Cardiac septum (tissue), 1 donor: ENCODE measurements around the gene SLC16A5. TPM values are rescaled to one million over a fixed set of nuclear protein-coding genes. Genes with fewer than 3 reads are reported as not detected.
"Not testable (repeated sequence)": the region's sequence is repeated elsewhere in the genome, so short reads cannot be mapped to it uniquely, and the experiment has no call there.

ENCODE experiments used
- DNase-seq: peaks from one replicate; pipeline ENCODE4 v3.0.0-alpha.2; 2020; ENCODE audit warnings: low spot score
- intact Hi-C: fragments of 100-400 bp; cut with DNase I; formaldehyde crosslinking; loops from one replicate; pipeline ENCODE4 v1.14.0; 2022
- long read RNA-seq: library from polyadenylated mRNA; unstranded; transcript quantifications from one replicate; pipeline ENCODE4 v2.0.0, GENCODE V29; 2021
- total RNA-seq: library from RNA; stranded (reverse); fragmentation: NEBNext Ultra II Directional; extraction: Animal tissue kit (Norgen Biotek cat#: 25700); gene quantifications from one replicate; pipeline ENCODE4 v1.2.1, GENCODE V29; 2021
- donor health status: DM: no; HTN: no; CAD: no.

The SLC16A5 gene, protein sequence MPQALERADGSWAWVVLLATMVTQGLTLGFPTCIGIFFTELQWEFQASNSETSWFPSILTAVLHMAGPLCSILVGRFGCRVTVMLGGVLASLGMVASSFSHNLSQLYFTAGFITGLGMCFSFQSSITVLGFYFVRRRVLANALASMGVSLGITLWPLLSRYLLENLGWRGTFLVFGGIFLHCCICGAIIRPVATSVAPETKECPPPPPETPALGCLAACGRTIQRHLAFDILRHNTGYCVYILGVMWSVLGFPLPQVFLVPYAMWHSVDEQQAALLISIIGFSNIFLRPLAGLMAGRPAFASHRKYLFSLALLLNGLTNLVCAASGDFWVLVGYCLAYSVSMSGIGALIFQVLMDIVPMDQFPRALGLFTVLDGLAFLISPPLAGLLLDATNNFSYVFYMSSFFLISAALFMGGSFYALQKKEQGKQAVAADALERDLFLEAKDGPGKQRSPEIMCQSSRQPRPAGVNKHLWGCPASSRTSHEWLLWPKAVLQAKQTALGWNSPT
- total RNA-seq, result 22.7 TPM
- long read RNA-seq, transcript SLC16A5-201 (7 exons, 1,934 nt), result major isoform, 9 of 33 reads
- long read RNA-seq, partial matches to known transcripts, result 6 of 33 reads
- long read RNA-seq, other reads (novel, unspliced or antisense), result 18 of 33 reads

GRCh38 chr17:75087558-75088453 is at the start of gene SLC16A5:
Gene SLC16A5, plus strand, starts transcription at chr17:75087954. Its CDS starts 5,683 bp downstream, at chr17:75093637.
- intact Hi-C loops, result no loop called here
- DNase-seq, result peak; percentile 96

DNA sequence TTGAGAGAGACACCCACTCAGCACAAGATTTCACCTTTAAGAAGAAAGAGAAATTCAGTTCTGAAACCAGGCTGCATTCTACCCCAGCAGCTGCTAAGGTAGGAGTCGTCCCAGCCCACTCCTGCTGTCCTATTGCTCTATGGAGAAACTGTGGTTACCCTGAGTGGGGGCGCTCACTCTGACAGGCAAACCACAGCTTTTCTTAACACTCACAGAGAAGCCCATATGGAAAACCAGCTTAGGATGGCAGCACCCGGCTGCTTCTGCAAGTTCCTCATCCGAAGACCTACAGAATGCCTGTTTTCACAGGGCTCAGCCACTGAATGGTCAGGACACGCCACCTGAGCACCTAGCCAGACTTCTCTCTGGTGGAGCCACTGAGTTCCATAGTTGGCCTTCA is 48.5 kb upstream of the SLC16A5 start:
- no peak for DNase-seq
- intact Hi-C loops, result no loop called here

DNA sequence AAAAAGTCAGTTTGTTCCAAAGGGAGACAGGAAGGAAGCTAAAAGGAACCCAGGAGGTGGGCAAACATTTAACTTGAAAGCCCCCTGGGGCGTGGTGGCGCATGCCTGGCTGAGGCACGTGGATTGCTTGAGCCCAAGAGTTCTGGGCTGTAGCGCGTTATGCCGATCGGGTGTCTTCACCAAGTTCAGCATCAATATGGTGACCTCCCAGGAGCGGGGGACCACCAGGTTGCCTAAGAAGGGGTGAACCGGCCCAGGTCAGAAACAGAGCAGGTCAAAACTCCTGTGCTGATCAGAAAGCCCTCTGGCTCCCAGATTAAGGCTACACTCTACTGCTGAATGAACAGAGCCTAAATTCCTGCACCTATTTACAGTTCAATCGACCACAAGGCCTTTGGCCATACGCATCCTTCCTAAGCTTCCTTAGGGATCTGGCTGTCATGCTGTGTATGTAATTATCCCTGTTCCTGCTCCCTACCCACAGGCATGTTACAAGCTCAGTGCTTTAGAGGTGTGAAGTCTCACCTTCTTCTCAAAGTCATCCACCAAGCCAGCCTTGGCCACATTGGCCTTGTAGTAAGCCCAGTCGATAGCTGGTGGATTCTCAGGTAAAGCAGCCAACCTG is 46.0 kb upstream of the SLC16A5 start:
- intact Hi-C loops, result no loop called here
- no peak for DNase-seq

GRCh38 chr17:75043789-75044188 is 44.0 kb upstream of the SLC16A5 start:
- intact Hi-C loops, result not testable (repeated sequence)

GRCh38 chr17:75044716-75045115 is 43.0 kb upstream of the SLC16A5 start:
- intact Hi-C loops, result no loop called here
- DNase-seq, result no peak

More at GRCh38 chr17:75043789-75044188, 44.0 kb upstream of the SLC16A5 start:
- DNase-seq, result peak; percentile 9

DNA sequence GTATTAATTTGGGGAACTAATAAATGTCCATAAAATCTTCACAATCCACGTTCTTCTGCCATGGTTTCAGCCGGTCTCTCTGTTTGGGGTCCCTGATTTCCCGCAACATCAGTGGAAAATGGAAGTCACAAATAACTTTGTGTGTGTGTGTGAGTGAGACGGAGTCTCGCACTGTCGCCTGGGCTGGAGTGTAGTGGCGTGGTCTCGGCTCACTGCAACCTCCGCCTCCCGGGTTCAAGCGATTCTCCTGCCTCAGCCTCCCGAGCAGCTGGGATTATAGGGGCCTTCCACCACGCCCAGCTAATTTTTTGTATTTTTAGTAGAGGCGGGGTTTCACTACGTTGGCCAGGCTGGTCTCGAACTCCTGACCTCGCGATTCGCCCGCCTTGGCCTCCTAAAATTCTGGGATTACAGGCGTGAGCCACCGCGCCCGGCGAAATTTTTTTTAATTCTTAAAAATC is 41.8 kb upstream of the SLC16A5 start:
- intact Hi-C loops, DNase-seq: not testable (repeated sequence)

DNA sequence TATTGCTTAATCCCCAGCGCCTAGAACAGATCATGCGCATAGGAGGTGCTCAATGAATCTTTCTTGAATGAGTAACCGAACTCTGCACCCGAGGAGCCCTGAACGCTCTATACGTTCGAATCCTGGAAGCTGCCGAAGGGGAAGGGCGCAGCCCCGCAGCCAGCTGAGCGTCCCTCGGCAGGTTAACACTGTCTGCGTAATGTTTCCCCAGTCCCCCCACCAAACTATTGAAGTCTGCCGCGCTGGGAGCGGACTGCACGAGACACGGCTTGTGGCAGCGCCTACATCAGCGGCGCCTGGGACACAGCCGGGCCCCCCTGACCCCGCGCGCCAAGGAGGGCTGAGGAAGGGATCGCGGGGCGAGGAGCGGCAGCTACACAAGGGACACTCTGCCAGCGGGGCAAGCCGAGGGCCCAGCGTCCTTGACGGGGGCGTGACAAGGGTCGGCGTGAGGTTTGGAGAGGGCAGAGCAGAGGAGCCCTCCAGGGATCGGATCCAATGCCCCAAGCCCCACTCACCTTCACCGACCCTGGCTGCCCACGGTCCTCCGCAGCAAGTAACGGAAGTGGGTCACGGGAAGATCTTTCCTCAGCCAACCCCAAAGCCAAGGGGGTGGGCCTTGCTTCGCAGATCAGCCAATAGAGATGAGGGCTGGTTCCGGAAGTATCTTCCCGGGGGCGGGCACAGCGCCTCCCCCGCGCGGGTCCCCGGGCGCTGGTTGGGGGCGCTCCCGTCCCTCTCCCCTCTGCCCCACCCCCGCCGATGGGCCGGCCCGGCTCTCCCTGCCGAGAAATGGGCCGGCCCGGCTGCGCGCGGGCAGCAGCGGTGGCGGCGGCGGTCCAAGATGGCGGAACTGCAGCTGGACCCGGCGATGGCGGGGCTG is 41.1 kb upstream of the SLC16A5 start, which contains the start of the genes ATP5PD and KCTD2:
Gene ATP5PD, minus strand, starts transcription at position 563 of the 883 bp plus-strand sequence. CDS start 4,319 bp downstream, outside the sequence.
Gene KCTD2, plus strand, starts transcription at position 819 of the 883 bp plus-strand sequence. Its CDS starts 26 bp downstream, at position 845.
- peak; percentile 97 for DNase-seq

DNA sequence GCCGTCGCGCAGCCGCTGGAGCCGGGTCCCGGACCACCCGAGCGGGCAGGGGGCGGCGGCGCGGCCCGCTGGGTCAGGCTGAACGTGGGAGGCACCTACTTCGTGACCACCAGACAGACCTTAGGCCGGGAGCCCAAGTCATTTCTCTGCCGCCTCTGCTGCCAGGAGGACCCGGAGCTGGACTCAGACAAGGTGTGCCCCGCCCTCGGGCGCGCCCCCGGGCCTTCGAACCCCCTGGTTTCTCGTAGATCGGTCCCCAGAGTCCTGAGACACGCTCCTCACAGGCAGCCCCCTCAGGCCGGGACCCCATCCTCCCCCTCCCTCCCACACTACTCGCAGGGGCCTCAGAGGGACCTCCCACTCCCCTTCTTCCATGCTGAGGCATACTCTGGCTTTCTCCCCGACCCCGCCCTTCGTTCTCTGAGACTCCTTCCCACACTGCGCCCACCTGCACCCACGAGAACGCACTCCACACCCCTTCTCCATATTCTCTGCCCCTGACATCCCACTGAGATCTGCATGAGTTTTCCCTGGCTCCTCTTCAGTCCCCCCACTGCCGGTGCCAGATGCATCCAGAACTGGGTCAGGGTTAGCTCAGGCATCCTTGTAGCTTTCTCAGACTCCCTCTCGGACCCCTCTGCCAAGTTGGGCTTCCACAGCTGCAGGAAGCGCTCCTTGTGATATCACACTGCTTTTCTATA is 40.2 kb upstream of the SLC16A5 start:
- no peak for DNase-seq
- intact Hi-C loops, result no loop called here

More for the DNA sequence above, 41.1 kb upstream of the SLC16A5 start, which contains the start of the genes ATP5PD and KCTD2:
- intact Hi-C loops, result no loop called here

DNA sequence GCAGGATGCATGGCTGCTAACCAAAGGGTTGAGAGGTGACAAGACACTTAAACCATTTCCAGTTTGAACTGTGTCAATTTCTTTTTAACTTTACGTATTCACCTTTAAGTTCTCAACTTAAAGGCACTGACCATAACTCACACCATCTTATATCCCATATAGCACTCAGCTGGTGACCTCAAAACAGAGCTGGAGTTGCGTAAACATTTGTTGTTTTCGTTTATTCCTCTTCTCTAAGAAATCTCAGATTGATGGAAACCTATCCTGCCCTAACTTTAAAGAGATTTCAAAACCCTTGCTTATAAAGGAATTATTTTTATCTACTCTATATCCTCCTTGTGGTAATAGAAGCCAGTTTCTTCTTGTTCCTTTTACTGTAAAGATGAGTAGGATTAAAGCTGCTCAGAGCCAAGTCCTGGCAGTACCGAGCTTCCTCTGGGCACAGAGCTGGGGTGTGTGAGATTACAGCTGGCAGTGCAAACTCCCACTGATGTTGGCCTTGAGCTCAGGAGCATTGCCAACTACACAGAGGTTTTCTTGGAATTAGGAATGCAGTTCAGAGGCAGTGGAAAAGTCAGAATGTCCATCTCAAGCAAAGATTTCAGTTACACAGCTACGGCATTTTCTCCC is 39.4 kb upstream of the SLC16A5 start:
- intact Hi-C loops, result no loop called here
- DNase-seq, result no peak

DNA sequence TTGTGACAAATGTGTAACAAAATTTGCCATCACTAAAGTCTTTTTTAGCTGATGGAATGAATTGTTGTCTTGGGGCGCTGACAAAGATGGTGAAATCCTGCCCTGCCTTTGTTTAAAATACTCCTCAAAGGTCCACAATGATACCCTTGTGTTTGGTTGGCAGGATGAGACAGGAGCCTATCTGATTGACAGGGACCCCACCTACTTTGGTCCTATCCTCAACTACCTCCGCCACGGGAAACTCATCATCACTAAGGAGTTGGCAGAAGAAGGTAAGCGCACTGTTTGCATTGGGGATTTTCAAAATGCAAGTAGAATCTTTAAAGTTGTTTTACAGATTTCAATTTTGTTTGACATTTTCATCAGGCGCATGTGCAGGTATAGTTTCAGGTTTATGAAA is 38.7 kb upstream of the SLC16A5 start:
- no peak for DNase-seq
- intact Hi-C loops, result no loop called here

DNA sequence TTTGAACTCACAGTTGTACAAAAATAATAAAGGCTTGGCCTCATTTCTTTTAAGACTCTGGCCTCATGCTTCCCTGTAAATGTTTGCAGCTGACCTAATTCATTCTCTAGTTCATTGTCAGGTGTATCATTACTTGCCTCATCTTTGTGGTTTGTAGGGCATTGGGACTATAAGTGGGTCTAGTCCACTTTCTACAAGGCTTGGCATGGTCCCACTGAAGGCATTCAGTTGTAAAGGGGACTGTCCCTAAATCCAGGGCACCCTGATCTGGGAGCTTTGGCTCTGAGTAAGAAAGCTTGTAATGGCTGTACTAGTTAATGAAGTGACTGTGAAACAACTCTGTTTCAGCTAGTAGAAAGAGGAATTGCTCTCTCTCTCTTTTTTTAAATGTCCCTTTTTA is 38.0 kb upstream of the SLC16A5 start:
- no peak for DNase-seq
- intact Hi-C loops, result no loop called here

DNA sequence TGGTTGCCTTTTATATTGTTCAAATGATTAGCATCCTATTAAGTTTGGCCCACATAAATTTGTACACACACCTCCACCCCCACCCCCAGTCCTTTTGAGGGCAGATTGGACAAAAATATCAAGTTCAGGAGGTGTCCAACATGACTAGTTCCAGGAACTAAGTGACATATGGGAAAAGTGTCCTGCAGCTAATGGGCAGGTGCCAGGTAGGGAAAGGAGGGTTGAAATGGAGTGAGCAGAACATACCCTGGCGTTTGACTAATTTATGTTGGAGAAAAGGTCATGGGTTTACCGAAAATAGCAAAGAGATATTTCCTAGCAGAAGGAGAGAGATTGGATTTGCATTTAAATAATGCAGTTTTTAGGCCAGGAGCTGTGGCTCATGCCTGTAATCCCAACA is 35.8 kb upstream of the SLC16A5 start:
- intact Hi-C loops, result no loop called here
- DNase-seq, result no peak

DNA sequence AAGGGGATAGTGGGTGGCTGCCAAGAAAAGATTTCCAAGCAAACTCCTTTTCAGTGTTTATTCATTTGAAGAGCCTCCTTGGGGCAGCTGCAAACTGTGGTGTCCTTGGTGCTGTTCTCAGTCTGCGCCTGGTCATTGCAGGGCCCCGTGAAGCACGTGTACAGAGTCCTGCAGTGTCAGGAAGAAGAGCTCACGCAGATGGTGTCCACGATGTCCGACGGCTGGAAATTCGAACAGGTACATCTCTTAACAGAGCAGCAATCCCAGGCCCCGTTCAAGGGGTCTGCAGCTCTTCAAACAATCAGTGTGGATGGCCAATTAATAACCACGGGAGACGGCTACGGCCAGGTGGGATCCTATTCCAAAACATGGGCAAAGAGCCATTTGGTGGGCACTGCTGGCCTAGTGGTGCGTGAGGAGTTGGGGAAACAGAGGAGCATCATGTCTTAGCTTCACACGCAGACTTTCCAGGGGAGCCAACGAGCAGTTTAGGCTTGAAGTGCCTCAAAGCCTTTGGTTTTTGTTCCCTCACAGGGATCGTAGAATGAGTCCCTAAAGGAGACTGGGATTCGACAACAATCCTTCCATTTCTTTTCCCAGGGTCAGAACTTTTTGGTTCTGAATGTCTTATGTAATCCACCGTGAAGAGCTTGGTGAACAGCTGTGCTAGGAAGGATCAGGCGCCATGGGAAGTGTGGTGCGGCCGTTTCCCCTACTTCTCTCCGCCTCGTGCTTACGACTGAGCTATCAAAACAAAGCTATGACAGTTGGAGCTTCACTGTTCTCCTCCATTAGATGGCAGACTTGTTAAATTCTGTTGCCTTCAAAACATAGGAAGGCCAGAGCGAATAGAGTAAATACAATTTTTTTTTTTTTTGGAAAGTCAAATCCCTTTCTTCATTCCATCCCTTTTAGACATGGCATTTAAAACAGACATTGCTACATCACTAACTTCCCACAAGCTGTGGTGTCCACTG is 28.1 kb upstream of the SLC16A5 start:
- intact Hi-C loops, result loop anchor here (2.0 kb wide), 1 partner anchor 71 kb away; the partner anchor contains the start of gene NT5C

GRCh38 chr17:75060434-75061054 is 27.2 kb upstream of the SLC16A5 start:
- intact Hi-C loops, result loop anchor here (2.0 kb wide), 1 partner anchor 70 kb away; the partner anchor contains the start of gene NT5C
- DNase-seq, result no peak

More for the DNA sequence above, 28.1 kb upstream of the SLC16A5 start:
- DNase-seq, result no peak

GRCh38 chr17:75061055-75061438 is 26.7 kb upstream of the SLC16A5 start:
- no peak for DNase-seq
- intact Hi-C loops, result loop anchor here (2.0 kb wide), 1 partner anchor 70 kb away; the partner anchor contains the start of gene NT5C
